GM18526 (cell line): ENCODE results near the gene PIP5KL1.

ENCODE experiments used
- POLR2A ChIP-seq: IDR thresholded peaks from 3 replicates; pipeline ENCODE4 v1.6.1; 2011; ENCODE audit not compliant: insufficient read length; ENCODE audit errors: extremely low read depth

The PIP5KL1 gene

DNA sequence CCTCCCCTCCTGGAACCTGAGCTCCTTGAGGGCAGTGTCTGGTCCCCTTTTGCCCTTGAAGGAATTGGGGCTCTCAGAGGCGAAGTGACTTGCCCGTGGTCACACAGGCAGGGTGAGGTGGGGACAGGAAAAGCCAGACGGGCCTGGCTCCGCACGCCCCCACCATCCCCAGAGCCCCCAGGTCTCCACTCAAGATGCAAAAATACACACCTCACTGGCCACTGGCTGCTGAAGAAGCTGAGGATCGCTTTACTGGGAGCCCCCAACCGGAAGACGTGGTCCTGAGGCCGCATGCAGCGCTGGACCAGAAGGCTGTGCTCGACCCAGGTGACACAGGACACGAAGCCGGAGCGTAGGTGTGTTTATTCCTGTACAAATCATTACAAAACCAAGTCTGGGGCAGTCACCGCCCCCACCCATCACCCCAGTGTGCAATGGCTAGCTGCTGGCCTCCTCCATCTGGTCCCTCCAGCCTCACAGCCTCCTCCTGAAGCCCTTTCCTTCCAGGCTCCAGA, 45.5 kb downstream of the PIP5KL1 start:
- TF ChIP-seq POLR2A: no peak

- TF ChIP-seq POLR2A: no peak
Measured at GRCh38 chr9:127884427-127884911, 46.1 kb downstream of the PIP5KL1 start.

DNA sequence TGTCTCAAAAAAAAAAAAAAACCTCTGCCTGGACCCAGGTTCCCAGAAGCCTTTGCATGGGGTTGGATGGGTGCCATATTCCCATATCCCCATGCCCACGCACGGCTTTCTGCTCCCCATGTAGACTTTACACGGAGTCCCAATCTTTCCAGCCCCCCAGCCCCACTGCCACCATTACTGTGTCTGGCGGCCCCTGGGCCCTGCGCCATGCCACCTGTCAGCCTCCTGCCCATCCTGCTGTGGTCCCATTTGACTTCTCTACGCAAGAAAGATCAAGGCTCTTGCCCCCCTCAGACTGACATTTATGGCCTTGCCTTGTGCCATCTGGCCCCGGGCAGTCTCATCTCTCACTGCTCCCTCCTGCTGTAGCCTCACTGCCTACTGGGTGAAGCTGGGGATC, 46.6 kb downstream of the PIP5KL1 start:
- no peak for TF ChIP-seq POLR2A

DNA sequence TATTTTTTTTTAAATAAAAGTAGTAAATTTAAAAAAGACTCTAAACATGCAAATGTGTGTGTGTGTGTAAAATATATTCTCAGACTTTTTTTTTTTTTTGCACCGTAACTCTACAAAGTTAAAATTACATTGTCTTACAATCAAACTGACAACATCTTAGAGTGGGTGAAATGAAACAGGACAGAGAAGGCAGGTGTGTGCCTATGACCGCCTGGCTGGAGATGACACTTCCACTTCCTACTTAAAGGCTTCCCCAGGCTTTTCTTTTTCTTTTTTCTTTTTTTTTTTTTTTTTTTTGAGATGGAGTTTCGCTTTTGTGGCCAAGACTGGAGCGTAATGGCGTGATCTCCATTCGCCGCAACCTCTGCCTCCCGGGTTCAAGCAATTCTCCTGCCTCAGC, 50.4 kb downstream of the PIP5KL1 start:
- TF ChIP-seq POLR2A: no peak

DNA sequence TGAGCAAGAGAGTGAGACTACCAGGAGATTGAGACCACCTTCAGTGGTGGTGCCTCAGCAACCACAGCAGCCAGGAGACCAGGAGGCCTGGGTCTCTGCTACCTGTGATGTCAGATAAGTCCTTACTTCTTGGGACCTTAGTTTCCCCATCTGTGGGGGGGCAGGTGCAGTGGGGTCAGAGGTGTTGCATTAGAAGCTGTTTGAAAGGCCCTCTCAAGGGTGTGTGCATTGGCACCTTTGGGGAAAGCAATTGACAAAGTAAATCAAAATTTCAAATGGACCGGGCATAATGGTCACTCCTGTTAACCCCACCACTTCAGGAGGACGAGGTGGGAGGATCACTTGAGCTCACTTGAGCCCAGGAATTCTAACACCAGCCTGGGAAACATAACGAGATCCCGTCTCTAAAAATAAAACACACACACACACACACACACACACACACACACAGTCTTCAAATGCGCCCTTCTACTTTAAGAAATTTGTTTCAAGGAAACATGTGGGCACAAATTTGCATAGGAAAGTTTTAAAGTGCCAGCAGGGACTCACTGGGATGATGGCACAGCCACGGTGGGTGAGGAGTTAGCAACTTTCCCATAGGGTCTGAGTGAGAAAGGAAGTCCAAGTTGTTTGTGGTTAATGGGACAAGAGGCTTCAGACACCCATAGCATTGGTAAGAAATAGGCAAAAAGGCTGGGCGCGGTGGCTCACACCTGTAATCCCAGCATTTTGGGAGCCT, 51.8 kb downstream of the PIP5KL1 start:
- TF ChIP-seq POLR2A: no peak

DNA sequence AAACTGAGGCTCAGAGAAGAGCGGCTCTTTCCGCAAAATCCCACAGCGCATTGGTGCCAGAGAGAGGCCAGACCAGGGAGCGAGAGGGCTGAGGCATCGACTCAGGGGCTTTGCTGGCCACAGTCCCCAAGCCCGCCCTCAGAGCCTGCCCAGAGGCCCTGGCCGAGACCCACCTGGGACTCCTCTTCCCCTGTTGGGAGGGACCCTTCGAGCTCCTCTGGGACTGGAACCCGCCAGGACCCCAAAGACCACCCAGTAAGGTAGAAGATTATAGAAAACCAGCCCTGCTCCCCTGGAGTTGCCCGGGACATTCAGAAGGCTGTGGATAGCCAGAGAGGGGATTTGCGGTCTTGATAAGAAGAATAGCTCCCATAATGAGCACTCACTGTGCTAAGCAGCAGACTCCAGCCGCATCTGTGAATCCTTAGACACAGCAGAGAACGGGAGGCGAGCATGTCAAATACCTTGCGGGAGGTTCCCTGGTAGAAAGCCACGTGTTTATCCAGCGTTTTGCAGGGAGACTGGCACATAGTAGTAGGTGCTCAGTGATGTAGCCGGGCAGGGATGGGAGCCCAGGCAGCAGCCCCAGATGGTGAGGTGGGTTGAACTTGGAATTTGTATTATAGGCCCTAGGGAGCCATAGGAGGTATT, 52.5 kb downstream of the PIP5KL1 start:
- no peak for TF ChIP-seq POLR2A

DNA sequence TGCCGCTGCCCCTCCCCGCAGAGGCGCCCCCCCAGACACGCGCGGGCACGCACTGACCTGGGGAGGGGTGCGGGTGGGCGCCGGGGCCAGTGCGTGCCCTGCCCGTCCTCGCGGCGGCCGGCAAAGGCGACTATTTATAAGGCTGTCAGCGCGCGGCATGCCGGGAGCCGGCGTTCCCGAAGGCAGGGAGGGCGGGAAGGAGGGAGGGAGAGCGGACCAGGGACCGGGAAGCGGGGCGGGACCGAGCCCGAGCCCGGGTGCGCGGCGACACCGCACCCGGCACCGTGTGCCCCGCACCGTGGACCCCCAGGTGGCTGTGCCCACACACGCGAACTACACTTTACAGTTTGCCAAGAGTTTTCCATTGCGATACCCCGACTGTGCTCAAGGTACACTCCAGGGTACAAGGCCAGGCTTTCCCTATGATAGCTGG, 53.0 kb downstream of the PIP5KL1 start, which contains the start of gene AK1:
TSS of gene AK1 (minus strand) at position 110 of the 433 bp plus-strand sequence. CDS start 3,058 bp downstream, outside the sequence.
- TF ChIP-seq POLR2A: no peak

GRCh38 chr9:127876764-127877562, 53.6 kb downstream of the PIP5KL1 start:
- no peak for TF ChIP-seq POLR2A

DNA sequence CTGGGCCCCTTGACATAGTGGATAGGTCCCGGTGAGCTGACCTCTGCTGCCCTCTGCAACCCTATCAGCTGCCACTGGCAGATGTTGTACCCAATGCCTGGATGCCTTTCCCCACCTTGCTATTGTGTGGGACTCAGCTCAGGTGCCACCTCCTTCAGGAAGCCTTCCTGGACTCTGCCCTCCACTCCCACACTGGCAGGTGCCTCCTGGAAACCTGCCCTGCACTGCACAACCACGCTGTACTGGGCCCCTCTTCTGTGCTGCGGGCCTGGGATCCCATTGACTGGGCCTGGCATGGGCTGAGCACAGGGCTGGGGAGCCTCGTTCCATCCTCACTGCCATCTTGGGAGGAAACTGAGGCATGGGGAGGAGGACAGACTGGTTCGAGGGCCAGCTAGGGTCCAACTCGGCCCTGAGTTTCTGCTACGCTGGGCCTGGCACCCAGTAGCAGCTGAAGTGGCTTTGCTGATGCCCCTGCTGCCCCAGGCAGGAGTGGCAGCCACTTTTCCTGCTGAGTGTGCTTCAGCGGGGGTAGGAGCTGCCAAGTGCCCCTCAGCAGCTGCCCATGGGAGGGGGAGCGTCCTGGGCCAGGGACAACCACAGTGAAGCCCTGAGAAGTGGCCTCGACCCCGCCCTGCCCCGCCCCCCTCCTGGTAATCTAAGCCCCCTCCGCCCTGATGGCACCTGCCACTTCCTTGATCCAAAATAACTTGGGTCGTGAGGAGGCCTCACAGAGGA, 54.4 kb downstream of the PIP5KL1 start:
- no peak for TF ChIP-seq POLR2A

DNA sequence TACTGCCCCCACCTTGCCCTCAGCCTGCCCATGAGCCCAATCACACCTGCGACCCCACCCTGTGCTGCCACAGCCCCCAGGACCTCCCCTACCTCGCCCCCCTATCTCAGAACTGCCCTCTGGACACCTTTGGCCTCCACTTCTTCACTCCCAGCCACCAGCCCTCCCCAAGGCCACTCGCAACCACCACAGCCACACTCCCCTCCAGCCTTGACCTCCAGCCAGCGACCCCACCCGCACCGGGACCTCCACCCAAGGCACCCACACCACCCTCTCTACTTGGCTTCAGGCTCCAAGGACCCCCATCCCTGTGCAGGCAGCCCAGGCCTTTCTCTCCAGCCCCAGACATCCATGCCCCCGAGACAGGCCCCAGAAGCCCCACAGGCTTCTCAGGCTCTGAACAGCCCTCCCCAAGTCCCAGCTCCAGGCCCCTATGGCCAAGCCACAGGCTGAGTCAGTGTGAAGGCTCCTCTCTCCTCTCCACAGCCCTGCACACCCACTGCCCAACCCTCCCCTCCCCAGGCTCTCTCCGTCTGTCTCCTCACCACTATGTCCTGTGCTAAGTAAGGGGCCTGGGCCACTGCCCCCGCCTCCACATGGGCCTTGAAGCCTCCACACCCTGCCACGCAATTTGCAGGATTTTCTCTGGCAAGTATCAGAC, 55.1 kb downstream of the PIP5KL1 start:
- TF ChIP-seq POLR2A: no peak

DNA sequence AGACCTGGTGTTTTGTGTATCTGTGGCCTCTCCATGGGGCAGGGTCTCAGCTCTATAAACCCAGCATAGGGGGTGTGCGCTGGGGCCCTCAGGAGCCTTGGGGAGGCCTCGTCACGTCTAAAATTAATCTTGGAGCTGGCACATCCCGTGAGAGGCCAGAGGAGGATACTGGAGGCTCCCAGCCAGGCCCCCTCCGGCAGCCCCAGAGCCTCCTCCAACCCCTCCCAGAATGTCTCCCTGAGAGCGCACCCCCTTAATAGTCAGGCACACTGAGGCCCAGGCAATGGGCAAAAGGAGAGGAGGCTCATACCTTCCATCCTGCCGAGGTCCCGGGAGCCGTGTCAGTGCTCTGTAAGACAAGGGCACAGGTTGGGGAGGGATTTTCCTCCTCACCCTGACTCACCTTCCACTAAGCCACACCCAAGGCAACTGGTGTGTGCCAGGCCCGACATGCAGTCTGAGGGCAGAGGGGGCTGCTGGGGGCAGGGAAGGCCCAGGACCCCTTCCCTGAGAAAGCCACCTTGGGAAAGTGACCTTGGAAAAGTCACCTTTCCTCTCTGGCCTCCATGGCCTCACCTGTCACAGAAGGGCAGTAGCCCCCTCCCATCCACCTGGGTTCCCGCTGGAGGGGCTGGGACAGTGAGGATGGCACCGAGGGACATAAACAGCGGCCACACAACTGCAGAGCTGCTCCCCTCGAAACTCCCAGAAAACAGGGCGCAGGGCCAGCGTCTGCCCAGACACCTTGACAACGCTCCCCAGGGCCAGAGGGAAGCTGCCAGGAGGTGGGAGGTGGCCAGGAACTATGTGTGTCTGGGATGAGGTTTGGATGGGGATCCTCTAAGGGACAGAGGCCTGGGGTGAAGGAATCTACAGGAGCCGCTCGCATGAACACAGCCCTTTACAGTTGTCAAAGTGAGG, 56.0 kb downstream of the PIP5KL1 start:
- no peak for TF ChIP-seq POLR2A

GRCh38 chr9:127873886-127874285, 56.7 kb downstream of the PIP5KL1 start:
- no peak for TF ChIP-seq POLR2A

GRCh38 chr9:127873223-127873691, 57.3 kb downstream of the PIP5KL1 start:
- no peak for TF ChIP-seq POLR2A
